ENCODE results near the gene OR2AG2.

OR2AG2 gene

GRCh38 chr11:6738590-6738989, 33.2 kb downstream of the OR2AG2 start:
- no peak for DNase-seq (ENCODE audit: low read depth)

GRCh38 chr11:6737872-6738466, 33.8 kb downstream of the OR2AG2 start:
- peak; percentile 15 for DNase-seq (ENCODE audit: low read depth)

GRCh38 chr11:6736495-6737121, 35.2 kb downstream of the OR2AG2 start:
- no peak for DNase-seq (ENCODE audit: low read depth)

GRCh38 chr11:6735306-6735705, 36.5 kb downstream of the OR2AG2 start:
- no peak for DNase-seq (ENCODE audit: low read depth)

- no peak for DNase-seq (ENCODE audit: low read depth)
Observed at GRCh38 chr11:6734616-6735015, 37.2 kb downstream of the OR2AG2 start.

- DNase-seq (ENCODE audit: low read depth): no peak
Observed at GRCh38 chr11:6733326-6734275, 38.2 kb downstream of the OR2AG2 start.

- DNase-seq (ENCODE audit: low read depth): no peak
Observed at GRCh38 chr11:6727971-6728760, 43.6 kb downstream of the OR2AG2 start.

GRCh38 chr11:6725386-6725896, 46.3 kb downstream of the OR2AG2 start:
- no peak for DNase-seq (ENCODE audit: low read depth)

- DNase-seq (ENCODE audit: low read depth): no peak
Observed at GRCh38 chr11:6724013-6724412, 47.8 kb downstream of the OR2AG2 start.

- no peak for DNase-seq (ENCODE audit: low read depth)
Observed at GRCh38 chr11:6721343-6721742, 50.4 kb downstream of the OR2AG2 start.

GRCh38 chr11:6719576-6719975, 52.2 kb downstream of the OR2AG2 start:
- DNase-seq (ENCODE audit: low read depth): no peak

- DNase-seq (ENCODE audit: low read depth): no peak
Observed at GRCh38 chr11:6717426-6717825, 54.4 kb downstream of the OR2AG2 start.

Data from stimulated activated CD8-positive, alpha-beta memory T cell treated with anti-CD3 and anti-CD28 coated beads, Interleukin-12 subunit alpha, Interleukin-12 subunit beta, amount 100 ng/mL, for 4 hours (primary cell).